Jurkat, Clone E6-1 (cell line): ENCODE data around the gene CFAP61. TPM values are rescaled to one million over a fixed set of nuclear protein-coding genes. Genes with fewer than 3 reads are reported as not detected.
"Not testable (repeated sequence)": the region's sequence is repeated elsewhere in the genome, so short reads cannot be mapped to it uniquely, and the experiment has no call there.

Experiments used
- DNase-seq: peaks from one replicate; pipeline ENCODE4 v3.0.0-alpha.2; 2011; ENCODE audit warnings: low read depth, low spot score
- H3K4me3 ChIP-seq: 2 replicates; pipeline ENCODE4 v1.5.1; 2011; ENCODE audit warnings: mild to moderate bottlenecking, low read length, control low read depth, moderate library complexity
- polyA plus RNA-seq: library from polyadenylated mRNA; unstranded; fragments of >200 nt; gene quantifications from one replicate; pipeline ENCODE4 v1.2.1, GENCODE V29; 2012; ENCODE audit warnings: missing spikeins; ENCODE audit not compliant: insufficient read length, insufficient read depth

Gene CFAP61, protein sequence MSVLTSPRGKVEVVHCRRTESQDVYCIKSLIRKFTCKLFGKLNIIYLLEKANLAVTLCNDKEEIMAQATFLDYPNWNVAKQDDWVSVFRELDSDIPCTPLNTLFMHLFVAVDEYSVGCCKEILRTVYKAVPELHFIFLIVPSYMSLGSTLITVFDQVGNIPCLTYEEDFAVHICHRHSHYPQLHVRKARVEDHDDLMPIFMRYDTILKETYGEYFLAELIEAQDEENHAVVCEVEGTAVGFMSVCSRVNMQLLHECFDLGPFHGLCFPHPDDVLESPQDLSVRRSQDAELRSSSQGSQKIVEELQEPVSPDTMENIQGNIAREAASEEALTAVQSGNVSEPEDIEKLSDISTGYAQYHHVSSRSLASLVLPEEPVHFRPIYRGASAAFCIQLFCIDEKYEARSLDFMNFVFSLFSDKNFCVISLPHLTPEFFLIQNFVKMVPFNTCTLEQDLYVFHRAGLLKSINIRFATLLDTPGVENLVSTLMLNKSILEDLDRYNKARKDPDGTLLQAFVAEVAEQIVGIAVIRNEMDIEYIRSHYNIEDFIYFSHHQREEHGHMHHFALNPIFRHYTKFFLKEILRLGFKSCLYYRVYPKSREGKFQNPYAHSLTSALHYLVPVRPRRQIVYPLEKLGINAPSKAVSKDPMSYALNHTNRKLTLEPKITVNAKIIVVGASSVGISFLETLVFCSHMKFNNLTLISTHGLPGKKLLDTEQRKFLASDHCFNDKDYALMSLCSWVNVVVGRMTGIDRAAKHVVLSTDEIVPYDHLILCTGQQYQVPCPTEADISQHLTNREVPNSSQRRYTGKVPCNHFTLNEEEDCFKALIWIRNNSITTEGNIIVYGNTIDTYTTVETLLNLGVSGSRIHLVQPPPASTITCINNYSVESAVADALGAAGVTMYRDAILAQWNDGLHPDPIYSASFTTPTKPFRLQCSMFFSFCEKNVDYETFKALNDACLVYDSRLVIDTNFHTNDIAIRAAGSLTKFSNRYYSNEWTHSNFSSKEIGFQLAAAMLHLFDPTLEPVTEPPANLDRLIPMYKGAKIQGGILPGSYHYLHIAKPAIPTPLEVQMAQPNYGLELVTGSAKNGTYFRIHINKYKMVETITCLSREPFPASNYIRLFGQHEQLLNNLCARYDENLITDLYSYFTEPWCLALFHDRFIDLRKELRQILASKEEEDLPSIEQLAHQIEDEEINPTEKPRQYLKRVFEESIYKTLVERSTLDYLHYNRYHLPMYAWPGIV
- polyA plus RNA-seq, result not detected

DNA sequence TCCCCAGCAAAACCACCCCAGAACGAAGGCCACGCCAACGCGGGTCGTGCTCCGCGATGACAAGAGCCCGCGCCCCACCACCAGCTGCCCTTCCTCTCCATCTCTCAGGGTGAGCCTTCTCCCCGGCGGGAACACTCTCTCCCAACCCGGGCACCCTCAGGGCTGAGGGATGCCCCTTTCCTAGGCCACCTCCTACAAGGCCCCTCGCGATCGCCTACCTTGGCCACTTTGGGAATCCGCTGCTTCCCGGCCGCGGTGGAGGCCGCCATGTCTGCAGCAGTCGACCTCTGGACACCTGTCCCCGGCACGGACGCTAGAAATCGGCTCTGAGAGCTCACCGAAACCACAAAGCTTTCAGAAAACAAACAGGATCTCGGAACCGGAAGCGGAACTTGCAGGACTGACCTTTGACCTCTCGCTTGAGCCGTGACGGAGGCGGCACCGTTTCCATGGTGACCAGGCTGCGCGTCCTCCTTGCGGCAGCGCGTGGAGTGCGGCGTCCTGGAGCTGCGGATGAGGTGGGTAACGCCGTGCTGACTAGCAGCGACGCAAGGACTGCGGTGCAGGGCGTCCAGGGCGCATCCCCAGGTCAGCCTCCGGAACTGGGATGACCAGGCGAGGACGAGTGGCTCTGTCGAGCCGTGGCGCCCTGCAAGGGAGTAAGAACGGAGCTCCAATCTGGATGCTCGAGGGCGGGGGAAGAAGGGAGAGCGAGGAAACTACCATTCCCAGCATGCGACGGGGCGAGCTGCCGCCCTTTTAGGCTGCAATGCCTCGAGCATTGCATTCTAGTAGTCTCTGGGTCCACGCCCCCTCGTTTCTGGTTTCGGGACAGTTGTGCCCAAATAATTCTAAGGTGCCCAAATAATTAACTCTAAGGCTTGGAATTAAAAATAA lies at the start of gene CFAP61, which contains the start of gene CRNKL1:
Gene CFAP61 (plus strand): TSS at position 459 of the 897 bp plus-strand sequence. CDS start 4,122 bp downstream, outside the sequence.
Gene CRNKL1 (minus strand): TSS at position 393 of the 897 bp plus-strand sequence. CDS start 124 bp downstream, at position 269.
- peak within 1 kb of the TSS; percentile 98 for H3K4me3 ChIP-seq
- peak; percentile 96 for DNase-seq

DNA sequence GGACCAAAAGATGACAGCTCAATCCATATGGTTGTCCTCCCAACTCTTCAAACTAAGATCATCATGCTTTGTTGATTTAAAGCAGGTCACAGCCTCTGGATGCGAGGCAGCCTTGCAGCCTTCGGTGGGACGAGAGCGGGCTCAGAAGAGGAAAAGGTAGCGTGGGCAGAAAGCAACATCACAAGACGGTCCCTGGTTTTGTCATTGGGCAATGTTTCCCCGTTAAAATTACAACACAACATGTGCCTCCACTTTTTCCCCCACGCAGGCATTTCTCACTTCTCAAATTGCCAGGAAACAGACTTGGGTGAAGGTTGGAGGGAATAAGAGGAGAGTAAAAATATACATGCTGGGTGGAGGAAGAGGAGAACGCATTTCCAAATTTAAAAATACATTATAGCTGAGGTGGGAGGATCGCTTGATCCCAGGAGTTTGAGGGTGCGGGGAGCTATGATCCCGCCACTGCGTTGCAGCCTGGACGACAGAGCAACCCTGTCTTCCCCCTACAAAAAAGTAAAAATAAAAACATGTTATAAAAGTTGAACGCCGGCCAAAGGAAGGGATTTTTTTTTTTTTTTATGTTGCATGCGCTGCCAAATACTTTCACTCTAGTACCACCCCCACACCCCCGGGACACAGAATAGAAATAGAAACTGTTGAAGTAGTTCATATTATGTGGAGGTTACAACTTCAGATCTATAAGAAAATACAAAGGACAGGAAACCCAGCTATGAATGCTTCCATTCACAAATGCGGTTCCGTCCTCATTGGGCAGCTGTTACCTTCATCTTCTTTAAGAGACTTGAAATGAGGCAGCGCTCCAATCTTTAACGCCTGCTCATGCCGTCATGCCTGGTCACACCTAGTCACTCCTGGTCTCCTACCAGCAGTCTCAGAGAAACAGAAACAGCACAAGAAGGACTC lies 49.0 kb upstream of the CFAP61 start:
- no peak for DNase-seq
- no peak overlapping the region for H3K4me3 ChIP-seq

DNA sequence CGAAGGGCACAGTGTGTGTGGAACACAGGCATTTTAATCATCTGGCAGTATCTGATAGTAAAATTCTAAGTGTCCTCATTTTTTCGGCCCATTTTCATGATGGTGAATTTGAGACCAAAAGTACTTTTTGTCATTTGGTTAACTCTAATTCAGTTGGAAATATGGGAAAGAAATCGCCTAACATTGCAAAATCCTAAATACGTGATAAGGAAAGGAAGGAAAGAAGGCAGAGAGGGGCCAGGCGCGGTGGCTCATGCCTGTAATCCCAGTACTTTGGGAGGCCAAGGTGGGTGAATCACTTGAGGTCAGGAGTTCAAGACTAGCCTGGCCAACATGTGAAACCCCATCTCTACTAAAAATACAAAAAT lies 48.4 kb upstream of the CFAP61 start:
- not testable (repeated sequence) for DNase-seq, H3K4me3 ChIP-seq

DNA sequence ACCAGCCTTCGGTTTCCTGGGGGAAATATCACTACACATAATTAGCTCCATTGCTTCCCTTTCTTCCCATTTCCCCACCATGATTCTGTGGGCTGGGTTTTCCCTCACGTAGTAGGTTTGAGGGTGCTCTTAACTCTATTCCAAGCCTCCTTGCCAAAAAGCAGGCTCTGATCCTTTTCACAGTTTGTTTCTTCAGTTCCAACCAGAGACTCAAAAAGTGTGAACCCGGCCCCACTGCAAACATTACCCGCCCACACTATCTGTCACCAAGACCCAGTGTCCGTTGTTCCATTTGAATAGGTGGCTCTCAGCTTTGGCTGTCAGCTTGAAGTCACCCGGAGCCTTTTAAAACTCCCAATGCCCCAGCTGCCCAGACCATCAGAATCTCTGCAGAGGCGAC lies 47.0 kb upstream of the CFAP61 start:
- no peak overlapping the region for H3K4me3 ChIP-seq
- DNase-seq, result no peak

DNA sequence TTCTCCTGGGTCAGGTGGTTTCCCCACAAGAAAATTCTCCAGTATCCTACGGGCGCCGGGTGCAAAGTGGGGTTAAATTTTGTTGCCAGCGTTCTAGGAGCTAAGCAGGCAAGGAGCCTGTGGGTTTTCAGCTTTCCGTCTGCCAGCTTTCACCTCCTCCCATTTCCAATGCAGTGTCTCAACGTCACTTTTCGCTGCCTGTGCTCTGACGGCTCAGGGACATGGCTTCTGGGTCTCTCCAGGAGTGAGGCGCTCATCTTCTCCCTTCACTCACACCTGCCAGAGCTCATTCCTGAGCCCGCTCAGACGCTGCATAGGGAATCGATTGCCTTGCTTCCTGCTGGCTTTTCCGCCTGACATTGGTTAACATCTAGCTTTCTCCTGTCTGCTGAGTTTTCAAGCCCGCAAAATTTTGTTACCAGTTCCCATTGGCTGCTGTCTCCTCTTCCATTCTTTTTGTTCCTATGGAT lies 42.5 kb upstream of the CFAP61 start:
- no peak for DNase-seq
- H3K4me3 ChIP-seq, result no peak overlapping the region

DNA sequence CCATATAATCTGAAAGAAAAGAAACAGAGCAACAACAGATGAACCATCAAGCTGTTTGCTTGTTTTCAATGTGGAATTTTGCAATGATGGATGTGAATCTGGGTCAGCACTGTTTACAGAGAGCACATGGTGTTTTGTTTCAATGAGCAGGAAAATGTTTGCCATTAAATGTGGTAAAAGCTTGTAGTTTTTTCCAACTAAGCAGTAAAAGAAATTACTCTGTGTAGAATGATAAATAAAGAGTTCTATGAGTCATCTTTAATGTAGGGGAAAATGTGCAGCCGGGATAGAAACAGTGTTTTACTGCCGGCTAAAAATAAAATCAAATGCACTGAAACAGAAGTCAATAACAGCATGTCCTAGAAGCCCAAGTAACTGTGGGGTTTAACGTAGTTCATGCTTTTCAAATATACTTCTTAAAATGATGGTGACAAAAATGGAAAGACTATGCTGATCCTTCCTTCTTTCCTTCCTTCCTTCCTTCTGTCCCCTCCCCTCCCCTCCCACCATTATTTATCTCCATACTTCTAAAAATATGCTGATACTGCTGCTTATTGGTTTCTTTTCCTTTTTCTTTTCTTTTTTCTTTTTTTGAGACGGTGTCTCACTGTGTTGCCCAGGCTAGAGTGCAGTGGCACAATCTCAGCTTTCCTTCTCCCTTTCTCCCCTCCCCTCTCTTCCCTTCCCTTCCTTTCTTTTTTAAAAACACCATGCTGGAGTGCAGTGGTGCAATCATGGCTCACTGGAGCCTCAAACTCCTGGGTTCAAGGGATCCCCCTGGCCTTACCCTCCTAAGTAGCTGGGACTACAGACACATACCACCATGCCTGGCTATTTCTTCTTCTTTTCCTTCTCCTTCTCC lies 41.5 kb upstream of the CFAP61 start:
- no peak for DNase-seq

DNA sequence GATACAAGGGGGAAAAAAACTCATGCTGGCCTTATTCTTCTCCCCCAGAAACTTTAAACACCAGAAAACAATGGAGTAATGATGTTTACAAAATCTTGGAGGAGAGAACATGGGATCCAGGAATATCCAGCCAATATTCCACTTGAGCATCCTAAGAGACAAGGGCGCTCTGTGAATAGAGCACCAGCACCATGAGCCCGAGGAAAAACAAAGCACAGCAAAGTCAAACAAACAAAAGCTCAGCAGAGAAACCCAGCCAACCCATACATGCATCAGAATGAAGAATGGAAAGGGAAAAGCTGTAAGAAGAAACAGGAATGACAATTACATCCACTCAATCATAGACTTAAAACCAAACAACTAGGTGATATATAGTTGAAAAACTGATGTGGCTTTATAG lies 39.8 kb upstream of the CFAP61 start:
- no peak overlapping the region for H3K4me3 ChIP-seq
- DNase-seq, result no peak

More for the DNA sequence above, 41.5 kb upstream of the CFAP61 start:
- H3K4me3 ChIP-seq, result no peak overlapping the region

DNA sequence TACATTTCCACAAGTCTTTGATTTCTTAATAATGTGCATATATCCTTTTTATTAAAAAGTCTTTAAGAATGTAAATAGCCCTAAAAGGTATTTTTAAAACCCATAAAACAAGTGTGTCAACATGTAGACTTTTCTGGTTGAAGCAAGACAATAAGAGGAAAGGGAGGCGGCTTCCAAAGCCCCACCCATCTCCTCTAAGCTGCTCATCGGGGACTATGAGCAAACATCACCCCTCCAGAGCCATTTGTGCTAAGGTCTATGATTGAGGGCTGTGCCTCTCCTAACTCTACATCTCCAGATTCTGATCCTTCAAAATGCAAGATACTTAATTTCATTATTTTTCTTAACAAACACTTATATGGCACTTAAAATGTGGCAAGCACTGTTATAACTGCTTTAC lies 37.7 kb upstream of the CFAP61 start:
- no peak overlapping the region for H3K4me3 ChIP-seq
- DNase-seq, result peak; percentile 8

DNA sequence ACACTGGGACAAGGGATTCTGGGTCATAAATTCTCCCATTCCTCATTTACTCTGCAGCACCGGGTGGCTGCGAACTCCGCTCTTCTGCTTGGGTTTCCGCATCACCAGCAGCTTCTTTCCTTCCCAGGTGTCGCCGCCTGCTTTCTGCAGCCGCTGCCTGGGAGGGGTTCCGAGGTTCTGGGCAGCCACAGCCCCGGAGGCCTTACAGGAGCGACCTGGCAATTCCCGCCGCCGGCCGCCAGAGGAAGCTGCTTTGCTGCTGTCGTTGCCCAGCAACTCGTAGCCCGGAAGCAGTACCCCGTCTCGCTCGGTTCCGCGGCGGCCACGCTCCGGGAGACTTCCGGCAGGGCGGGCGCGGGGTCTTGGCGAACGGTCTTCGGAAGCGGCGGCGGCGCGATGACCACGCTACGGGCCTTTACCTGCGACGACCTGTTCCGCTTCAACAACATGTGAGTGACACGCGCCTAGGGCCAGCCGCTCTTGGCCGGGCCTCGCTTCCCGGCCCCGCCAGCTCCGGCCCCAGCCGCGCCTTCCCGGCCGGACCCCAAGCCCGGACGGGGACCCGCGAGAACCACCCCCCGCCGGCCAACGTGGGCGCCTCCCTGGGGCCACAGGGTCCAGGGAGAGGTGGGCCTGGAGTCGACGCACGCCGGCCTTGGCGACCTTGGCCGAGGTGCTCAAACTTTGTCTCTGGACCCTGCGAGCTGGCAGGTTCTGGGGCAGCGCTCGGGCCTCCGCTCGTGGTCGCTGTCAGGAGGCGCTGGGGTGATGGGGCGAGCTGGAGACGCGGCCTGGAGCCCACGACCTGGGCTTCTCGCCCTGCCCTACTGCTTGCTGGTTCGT lies 35.1 kb upstream of the CFAP61 start, which contains the start of gene NAA20:
Gene NAA20 (plus strand): TSS at position 362 of the 843 bp plus-strand sequence. CDS start 35 bp downstream, at position 397.
- H3K4me3 ChIP-seq, result peak within 1 kb of the TSS; percentile 85

DNA sequence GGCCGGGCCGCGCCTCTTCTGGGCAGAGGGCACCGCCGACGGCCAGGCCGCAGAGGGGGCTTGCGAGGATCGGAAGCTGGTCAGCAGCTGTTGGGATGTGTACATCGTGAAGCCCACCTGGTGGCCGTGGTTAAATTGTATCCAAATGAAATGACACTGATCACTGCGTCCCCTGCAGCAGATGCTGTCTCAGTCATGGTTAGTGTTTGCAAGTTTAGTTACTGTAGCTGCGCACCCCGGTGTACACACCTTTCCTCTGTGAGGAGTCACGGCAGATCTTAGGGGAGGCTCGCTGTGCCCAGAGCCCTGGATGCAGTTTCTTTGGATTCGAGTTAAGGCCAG lies 34.5 kb upstream of the CFAP61 start:
- peak overlapping the region; percentile 85 for H3K4me3 ChIP-seq
- no peak for DNase-seq

More for the DNA sequence above, 35.1 kb upstream of the CFAP61 start, which contains the start of gene NAA20:
- DNase-seq, result peak; percentile 81

DNA sequence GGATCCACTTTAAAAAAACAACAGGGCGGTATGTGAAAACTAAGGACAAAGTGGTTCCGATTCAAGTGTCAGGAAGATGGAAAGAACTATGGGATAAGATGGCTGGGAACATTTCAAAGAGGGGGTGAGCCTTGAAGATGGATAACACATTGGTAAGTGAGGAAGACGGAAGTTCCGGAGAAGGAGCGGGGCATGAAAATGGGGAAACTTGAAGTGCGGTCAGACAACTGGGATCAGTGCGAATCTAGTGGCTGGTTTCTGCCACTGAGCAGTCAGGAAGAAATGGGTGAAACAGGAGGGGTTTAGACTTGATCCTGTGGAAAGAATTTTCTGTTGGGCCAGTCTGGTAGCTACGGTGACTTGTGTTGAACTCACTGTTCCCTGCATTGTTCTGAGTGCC lies 34.0 kb upstream of the CFAP61 start:
- no peak for DNase-seq
- peak overlapping the region; percentile 85 for H3K4me3 ChIP-seq

DNA sequence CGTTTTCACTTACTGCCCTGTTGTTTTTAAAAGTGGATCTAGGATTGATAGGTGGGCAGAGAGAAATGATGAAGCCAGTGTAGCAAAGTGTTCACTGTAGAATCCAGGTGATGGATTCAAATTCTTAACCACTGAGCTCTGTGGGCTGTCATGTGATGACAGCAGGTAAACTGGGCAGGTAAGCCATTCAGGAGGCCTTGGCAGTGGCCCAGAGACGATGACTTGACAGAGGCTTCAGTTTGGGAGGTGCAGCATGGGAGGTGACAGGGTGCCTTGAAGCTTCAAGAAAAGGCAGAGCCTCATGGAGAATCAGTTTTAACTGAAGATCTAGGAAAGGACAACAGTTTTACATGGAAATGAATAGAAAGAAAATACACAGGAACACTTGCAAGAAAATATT lies 33.2 kb upstream of the CFAP61 start:
- DNase-seq, result no peak
- H3K4me3 ChIP-seq, result no peak overlapping the region

DNA sequence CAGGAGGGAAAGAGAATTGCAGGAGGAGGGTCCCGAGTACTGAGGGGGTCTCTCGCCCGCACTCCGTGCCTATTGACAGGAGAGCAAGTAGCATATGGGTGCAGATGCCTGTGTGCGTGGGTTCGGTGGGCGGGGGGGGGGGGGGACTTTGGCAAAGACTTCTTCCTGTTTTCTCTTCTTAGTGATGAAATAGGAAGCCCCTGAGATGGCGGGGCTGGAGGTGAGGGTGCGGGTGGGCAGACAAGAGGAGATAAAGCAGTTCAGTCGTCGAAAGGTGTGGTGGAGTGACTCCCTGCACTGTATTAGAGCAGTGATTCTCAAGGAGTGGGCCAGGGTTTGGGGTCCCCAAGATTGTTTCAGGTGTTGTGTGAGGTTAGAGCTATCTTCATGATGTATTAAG lies 31.4 kb upstream of the CFAP61 start:
- DNase-seq, result no peak
- no peak overlapping the region for H3K4me3 ChIP-seq

DNA sequence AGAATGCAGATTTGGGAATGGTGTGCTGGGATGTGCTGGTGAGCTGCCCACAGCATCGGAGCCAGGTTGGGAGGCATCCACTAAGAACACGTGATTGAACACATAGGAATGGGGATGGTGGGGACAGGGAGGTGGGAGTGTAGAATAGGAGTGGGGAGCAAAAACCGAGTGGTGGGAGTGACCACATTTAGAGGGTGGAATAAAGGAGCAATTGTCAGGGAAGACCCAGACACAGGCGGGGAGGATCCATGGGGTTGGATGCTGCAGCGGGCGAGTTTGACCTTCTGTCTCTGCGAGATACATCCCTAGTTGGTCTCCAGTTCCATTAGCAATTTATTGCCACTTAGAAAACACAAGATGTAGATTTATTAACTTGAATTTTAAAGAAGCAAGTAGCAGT lies 30.5 kb upstream of the CFAP61 start:
- DNase-seq, result no peak
- H3K4me3 ChIP-seq, result no peak overlapping the region

DNA sequence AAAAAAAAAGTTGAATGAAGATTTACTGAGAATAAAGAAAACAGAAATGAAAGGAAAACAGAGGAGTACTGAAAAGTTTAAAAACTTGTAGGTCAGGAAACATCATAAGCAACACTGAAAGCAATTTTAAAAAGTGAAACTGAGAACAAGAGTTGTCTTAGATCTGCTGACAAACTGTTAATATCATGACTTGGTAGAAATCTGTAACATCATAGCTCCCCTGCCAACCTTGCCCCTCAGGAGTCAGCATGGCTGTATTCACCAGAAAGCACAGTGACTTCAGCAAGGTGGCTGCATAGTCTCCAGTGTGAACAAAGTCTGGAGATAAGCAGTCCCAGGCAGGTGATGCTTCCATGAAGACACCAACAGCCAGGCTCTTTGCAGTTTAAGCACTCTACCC lies 29.8 kb upstream of the CFAP61 start:
- no peak overlapping the region for H3K4me3 ChIP-seq
- no peak for DNase-seq
